BJ (cell line): ENCODE results near the gene DISP3. TPM values are rescaled to one million over a fixed set of nuclear protein-coding genes. Genes with fewer than 3 reads are reported as not detected.

Experiments
- CTCF ChIA-PET: fragments of 350-600 bp; formaldehyde crosslinking; extraction: SDS; loops from one replicate; lab custom pipeline; 2021; ENCODE audit warnings: antibody characterized with exemption, inconsistent platforms; lab: Yijun Ruan, JAX
- POLR2A ChIA-PET: fragments of 300-600 bp; sonication (Branson Sonifier 250); formaldehyde crosslinking; extraction: SDS; loops from one replicate; lab custom pipeline; 2021; ENCODE audit warnings: antibody characterized with exemption; lab: Charles Lee
- DNase-seq: peaks from one replicate; pipeline ENCODE4 v3.0.0-alpha.2; 2011; ENCODE audit warnings: low read depth
- H3K27me3 ChIP-seq: 2 replicates; pipeline ENCODE4 v1.6.0; 2011; ENCODE audit warnings: low read length; ENCODE audit not compliant: control insufficient read depth, insufficient read depth
- H3K36me3 ChIP-seq: 2 replicates; pipeline ENCODE4 v1.5.1; 2011; ENCODE audit warnings: low read length; ENCODE audit not compliant: control insufficient read depth, insufficient read depth
- H3K4me3 ChIP-seq: 2 replicates; pipeline ENCODE4 v1.5.1; 2011; ENCODE audit warnings: low read depth, mild to moderate bottlenecking, control low read depth, low read length
- polyA plus RNA-seq: library from polyadenylated mRNA; depleted of rRNA; stranded (reverse); fragments of >200 nt; gene quantifications from 2 replicates; pipeline ENCODE4 v1.2.3, GENCODE V29; 2011
- TF ChIP-seq, protein P1 (sequence below): IDR thresholded peaks from 2 replicates; pipeline ENCODE4 v1.5.1; 2011; ENCODE audit warnings: low read depth, mild to moderate bottlenecking, control low read depth, inconsistent platforms, low read length, moderate library complexity; ENCODE audit not compliant: insufficient read depth

The DISP3 gene
- polyA plus RNA-seq, 1 experiment = 0.02 TPM

DNA sequence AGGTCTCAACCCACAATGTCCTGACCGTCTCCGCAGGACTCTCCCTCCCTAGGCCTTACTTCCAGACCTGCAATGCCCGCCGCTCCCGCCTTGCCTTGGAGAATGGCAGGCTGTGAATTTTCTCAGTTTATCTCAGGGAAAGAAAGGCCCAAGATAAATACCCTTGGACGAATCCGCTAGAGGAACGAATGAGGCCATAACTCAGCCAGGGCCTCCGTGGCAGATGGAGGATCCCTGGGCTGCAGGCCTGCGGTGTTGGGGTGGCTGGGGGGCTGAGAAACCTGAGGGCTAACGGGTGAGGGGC is 29.9 kb upstream of the DISP3 start:
- TF ChIP-seq, protein P1, sequence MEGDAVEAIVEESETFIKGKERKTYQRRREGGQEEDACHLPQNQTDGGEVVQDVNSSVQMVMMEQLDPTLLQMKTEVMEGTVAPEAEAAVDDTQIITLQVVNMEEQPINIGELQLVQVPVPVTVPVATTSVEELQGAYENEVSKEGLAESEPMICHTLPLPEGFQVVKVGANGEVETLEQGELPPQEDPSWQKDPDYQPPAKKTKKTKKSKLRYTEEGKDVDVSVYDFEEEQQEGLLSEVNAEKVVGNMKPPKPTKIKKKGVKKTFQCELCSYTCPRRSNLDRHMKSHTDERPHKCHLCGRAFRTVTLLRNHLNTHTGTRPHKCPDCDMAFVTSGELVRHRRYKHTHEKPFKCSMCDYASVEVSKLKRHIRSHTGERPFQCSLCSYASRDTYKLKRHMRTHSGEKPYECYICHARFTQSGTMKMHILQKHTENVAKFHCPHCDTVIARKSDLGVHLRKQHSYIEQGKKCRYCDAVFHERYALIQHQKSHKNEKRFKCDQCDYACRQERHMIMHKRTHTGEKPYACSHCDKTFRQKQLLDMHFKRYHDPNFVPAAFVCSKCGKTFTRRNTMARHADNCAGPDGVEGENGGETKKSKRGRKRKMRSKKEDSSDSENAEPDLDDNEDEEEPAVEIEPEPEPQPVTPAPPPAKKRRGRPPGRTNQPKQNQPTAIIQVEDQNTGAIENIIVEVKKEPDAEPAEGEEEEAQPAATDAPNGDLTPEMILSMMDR = no peak
- ChIA-PET CTCF (no interaction called here), POLR2A (no interaction called here)
- H3K27me3 ChIP-seq = peaks cover 2% of the 10 kb centered on the region; the same call in 1 of the 2 replicates
- H3K4me3 ChIP-seq = no peak overlapping the region
- H3K36me3 ChIP-seq = no peaks in the 10 kb centered on the region
- DNase-seq = no peak

DNA sequence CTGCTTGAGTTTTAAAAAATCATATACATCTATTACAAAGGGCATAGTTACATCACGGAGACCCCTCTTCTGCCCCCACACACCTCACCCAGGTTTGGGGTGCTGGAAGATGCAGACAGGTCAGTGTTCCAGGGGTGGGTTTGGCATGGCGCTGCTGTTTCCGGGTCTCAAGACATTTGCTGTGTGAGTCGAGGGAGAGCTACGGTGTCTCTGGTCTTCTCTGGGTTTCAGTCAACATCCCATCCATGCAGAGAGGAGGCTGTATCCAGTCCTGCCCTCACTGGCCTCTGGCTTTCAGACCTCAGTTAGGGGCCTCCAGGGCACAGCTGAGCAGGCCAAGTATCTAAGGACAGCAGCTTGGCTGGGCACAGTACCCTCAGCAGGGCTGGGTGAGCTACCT is 28.6 kb upstream of the DISP3 start:
- POLR2A ChIA-PET = no interaction called here
- Histone ChIP-seq H3K4me3 (no peak overlapping the region), H3K27me3 (peaks cover 2% of the 10 kb centered on the region; the same call in 1 of the 2 replicates), H3K36me3 (no peaks in the 10 kb centered on the region)
- no peak for DNase-seq
- CTCF ChIA-PET = no interaction called here
- TF ChIP-seq, protein P1 = no peak

DNA sequence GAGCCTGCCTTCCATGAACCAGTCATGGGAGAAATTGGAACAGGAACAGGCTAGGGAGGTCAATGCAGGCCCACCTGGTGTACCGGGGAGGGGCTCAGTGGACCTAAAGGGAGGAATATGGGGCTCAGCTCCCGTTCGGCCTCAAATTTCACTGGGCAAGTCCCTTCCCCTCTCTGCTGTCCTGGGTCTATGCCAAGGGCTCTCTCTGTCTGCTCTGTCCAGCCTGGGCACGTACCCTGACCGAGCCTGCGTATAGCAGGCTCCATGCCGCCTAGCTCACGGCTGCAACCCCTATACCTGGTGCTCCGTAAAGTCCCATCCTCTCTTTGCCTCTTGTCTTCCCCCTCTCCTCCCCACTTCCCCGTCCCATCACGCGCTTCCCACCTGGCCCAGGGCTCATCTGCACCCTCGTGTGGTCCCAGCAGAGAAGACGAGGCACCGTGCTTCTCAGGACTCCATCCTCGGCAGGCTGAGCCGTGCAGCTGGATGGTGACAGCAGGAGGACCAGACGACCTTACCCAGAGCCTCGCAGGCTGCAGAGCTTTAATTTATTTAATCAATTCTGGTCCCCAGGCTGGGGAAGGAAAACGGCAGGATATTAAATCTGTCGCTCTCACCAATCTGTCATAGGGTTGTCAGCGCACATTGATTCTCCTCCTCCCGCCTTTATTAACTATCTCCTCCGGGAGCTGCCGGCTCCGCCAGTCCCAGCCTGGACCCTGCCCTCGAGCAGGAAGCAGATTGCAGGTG is 25.0 kb upstream of the DISP3 start:
- CTCF ChIA-PET = no interaction called here
- POLR2A ChIA-PET = no interaction called here
- no peak overlapping the region for H3K4me3 ChIP-seq
- TF ChIP-seq, protein P1 = no peak
- peaks cover 2% of the 10 kb centered on the region; the same call in 1 of the 2 replicates for H3K27me3 ChIP-seq
- no peak for DNase-seq
- H3K36me3 ChIP-seq = no peaks in the 10 kb centered on the region

DNA sequence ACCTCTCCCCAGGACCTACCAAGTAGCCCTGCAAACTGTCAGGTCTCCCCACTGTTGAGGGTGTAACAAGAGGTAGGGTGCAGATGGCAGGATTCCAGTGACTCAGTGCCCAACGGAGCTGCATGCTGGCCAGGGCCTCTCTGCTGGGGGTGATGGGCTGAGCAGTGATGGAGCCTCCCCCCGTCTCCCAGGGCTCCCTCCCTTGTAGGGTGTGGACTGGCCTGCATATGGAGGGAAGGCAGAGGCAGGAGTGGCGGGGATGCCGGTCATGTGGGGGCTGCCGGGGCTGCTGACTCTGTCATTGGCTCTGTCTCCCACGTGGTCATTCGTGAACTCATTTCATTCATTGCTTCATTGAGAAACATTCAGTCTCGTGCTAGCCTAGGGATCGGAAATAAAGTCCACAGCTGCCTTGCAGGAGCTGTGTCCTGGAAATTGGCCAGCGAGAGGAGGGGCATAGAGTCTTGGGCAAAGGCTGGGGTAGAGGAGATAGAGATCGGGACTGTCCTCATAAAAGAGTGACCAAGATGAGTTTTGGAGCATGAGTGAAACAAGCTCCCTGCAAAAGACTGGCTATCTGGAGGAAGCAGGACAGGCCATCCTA is 22.9 kb upstream of the DISP3 start:
- DNase-seq = no peak
- ChIA-PET POLR2A (no interaction called here), CTCF (interaction anchor here (0.7 kb wide), 1 partner anchor 10 kb away, joined by 3 read pairs; no protein-coding TSS in a partner anchor)
- Histone ChIP-seq H3K27me3 (no peaks in the 10 kb centered on the region; the same call in 1 of the 2 replicates), H3K4me3 (no peak overlapping the region), H3K36me3 (no peaks in the 10 kb centered on the region)
- TF ChIP-seq, protein P1 = no peak

DNA sequence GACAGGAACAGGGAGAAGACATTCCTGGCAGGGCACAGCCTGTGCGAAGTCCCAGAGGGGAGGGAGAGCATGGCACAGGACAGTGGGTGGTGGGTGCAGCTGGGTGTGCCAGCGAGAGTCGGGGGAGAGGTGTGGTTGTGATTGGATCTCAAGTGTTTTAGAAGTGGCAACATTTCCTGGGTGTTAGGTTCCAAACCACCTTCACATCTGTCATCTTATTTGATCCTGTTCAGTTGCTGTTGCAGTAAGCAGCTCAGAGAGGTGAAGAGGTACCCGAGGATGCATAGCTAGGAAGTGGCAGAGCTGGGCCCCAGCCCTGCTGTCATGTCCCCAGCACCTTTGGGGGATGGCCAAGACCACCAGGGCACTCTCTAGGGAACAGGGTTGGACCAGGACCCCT is 22.0 kb upstream of the DISP3 start:
- H3K27me3 ChIP-seq = no peaks in the 10 kb centered on the region; the same call in 1 of the 2 replicates
- no peak for DNase-seq
- H3K36me3 ChIP-seq = no peaks in the 10 kb centered on the region
- H3K4me3 ChIP-seq = no peak overlapping the region
- POLR2A ChIA-PET = no interaction called here
- CTCF ChIA-PET = no interaction called here
- TF ChIP-seq, protein P1 = no peak
